Duodenal mucosa (tissue), 2 donors: ENCODE measurements around the gene COL23A1.
A peak's percentile ranks its signal among the peaks of the same experiment; 100 is the strongest.

ENCODE experiments used
- H3K27ac ChIP-seq: one replicate; pipeline ENCODE4 v1.7.0; 2013; ENCODE audit warnings: low read depth, low read length
- H3K27me3 ChIP-seq, 2 donors: one replicate each; pipeline ENCODE4 v1.7.0; 2013; ENCODE audit warnings: low read length in 2 of 2, control low read depth in 1 of 2; ENCODE audit not compliant: insufficient read depth in 2 of 2, control insufficient read depth in 1 of 2
- H3K36me3 ChIP-seq, 2 donors: one replicate each; pipeline ENCODE4 v1.7.0; 2013; ENCODE audit warnings: low read length in 2 of 2, control low read depth in 1 of 2; ENCODE audit not compliant: insufficient read depth in 2 of 2, control insufficient read depth in 1 of 2
- H3K4me1 ChIP-seq, 2 donors: one replicate each; pipeline ENCODE4 v1.7.0; 2013; ENCODE audit warnings: low read length in 2 of 2, control low read depth in 1 of 2; ENCODE audit not compliant: insufficient read depth in 2 of 2, control insufficient read depth in 1 of 2
- H3K4me3 ChIP-seq, 2 donors: one replicate each; pipeline ENCODE4 v1.7.0; 2013; ENCODE audit warnings: low read length in 2 of 2, low read depth in 1 of 2
- H3K9ac ChIP-seq, 2 donors: one replicate each; pipeline ENCODE4 v1.7.0; 2013; ENCODE audit warnings: low read length in 2 of 2, low read depth in 1 of 2
- H3K9me3 ChIP-seq, 2 donors: one replicate each; pipeline ENCODE4 v1.7.0; 2013; ENCODE audit warnings: low read length in 2 of 2, control low read depth in 1 of 2; ENCODE audit not compliant: control insufficient read depth in 1 of 2

Gene COL23A1

DNA sequence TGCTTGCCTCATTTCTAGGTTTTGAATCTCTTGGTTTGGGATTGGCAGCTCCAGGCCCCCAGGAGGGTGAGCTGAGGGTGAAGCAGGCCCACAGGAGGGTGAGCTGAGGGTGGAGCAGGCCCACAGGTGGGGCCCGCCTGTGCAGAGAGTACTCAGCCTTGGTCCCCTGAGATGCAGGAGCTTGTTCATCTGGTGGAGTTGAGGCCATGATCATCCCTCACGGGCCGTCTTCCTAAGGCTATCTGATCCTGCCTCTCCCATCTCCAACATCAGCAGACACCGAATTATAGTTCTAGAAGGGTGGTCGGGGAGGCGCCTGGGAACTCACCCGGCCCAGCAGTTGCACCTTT, 225.9 kb downstream of the COL23A1 start:
- H3K27me3 ChIP-seq: peaks cover 0 to 3% of the 10 kb centered on the region in 2 donors
- no peak overlapping the region for H3K27ac ChIP-seq
- no peaks in the 10 kb centered on the region for H3K9me3 ChIP-seq
- H3K4me3 ChIP-seq: no peak overlapping the region
- H3K4me1 ChIP-seq: no peaks in the 10 kb centered on the region
- H3K36me3 ChIP-seq: no peaks in the 10 kb centered on the region
- H3K9ac ChIP-seq: no peak overlapping the region

DNA sequence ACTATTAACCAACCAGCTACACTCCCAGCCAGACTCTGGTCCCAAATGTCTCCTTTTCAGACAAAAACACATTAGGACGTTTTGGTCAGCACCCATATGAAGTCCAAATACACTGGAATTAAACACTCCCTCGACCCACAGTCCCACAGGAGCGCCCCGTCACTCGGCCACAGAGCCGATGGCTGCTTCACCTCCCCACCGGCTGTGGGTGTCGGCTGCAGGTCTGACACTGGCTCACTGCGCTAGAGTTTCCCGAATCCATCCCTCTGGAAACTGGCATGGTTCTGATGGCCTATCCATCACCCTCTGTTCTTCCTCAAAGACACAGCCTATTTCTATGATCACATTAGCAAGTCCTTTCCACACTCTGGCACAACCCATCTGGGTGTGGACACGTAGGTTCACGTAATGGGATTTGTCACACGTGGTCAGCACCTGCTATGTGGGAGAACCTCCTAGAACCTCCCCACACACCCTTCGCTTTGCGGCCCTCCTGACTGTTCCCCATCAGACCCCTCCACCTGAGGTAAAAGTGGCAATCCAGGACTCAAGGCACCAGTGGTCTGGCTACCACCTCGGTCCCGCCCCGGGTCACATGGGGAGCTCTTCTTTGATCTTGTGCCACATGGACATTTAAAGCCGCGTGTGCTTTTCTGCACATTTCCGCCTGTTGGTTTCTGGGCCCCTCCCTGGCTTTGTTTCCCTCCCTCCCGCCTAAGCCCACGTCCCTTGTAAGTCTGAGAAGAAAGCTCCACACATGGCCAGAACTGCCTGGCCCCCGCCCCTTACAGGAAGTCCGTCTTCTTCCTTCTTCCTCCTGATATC, 226.5 kb downstream of the COL23A1 start:
- Histone ChIP-seq H3K4me1 (no peaks in the 10 kb centered on the region), H3K9ac (no peak overlapping the region), H3K36me3 (no peaks in the 10 kb centered on the region)

DNA sequence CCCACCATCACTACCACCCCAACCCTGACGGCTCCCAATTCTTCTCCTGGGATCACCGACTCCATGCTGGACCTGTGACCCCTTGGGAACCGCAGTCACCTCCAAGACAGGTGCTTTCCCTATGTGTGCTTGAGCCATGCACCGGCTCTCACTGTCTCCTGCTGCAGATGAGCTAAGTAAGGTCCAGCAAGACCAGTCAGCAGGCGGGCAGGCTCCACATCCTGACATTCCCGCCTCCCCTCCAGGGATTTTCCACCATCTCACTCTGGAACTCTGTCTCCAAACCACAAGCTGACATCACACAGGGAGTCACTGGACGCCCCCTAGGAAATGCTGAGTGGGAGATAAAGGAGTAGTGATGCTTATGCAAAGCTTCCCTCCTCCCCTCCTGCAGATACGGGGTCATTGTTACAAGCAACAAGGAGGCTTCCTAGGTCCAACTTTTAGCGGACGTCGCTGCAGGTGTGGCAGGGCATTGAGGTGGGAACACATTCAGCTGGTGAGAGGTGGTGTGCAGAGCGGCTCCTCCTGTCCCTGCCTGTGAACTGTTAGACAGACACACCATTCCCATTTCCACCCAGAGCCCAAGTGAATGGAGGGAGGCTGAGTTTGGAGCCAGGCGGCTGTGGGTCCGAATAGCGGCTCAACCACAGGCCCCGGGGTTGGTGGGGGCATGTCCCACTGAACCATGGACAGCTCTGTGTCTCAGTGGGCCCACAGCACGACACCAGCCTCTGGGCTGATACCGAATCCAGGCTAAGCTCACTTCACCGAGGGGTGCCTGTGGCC, 228.3 kb downstream of the COL23A1 start:
- H3K27ac ChIP-seq: no peak overlapping the region
- H3K9me3 ChIP-seq: no peaks in the 10 kb centered on the region
- peaks cover 0 to 3% of the 10 kb centered on the region in 2 donors for H3K27me3 ChIP-seq
- H3K9ac ChIP-seq: no peak overlapping the region
- no peaks in the 10 kb centered on the region for H3K36me3 ChIP-seq
- H3K4me1 ChIP-seq: peaks cover 0 to 3% of the 10 kb centered on the region in 2 donors
- H3K4me3 ChIP-seq: no peak overlapping the region

More for the DNA sequence above, 226.5 kb downstream of the COL23A1 start:
- H3K27ac ChIP-seq: no peak overlapping the region
- peaks cover 0 to 3% of the 10 kb centered on the region in 2 donors for H3K27me3 ChIP-seq
- no peak overlapping the region for H3K4me3 ChIP-seq
- H3K9me3 ChIP-seq: no peaks in the 10 kb centered on the region

DNA sequence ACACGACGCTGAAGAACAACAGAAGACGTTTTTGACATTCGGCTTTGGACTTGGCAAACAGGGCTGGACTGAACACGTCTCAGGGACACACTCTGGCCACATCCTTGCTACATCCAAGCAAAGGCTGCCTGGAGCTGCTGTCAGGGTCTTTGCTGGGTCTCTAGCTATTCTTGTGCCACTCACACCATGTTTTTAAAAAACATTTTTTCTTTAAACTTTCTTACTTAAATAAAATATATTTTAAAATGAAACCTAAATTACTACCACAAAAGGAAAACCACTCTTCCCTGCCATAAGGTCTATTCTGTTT, 229.3 kb downstream of the COL23A1 start:
- H3K27ac ChIP-seq: no peak overlapping the region
- H3K9ac ChIP-seq: no peak overlapping the region
- H3K36me3 ChIP-seq: no peaks in the 10 kb centered on the region
- peaks cover 0 to 7% of the 10 kb centered on the region in 2 donors for H3K27me3 ChIP-seq
- no peak overlapping the region for H3K4me3 ChIP-seq
- H3K4me1 ChIP-seq: peaks cover 0 to 8% of the 10 kb centered on the region in 2 donors
- no peaks in the 10 kb centered on the region for H3K9me3 ChIP-seq

DNA sequence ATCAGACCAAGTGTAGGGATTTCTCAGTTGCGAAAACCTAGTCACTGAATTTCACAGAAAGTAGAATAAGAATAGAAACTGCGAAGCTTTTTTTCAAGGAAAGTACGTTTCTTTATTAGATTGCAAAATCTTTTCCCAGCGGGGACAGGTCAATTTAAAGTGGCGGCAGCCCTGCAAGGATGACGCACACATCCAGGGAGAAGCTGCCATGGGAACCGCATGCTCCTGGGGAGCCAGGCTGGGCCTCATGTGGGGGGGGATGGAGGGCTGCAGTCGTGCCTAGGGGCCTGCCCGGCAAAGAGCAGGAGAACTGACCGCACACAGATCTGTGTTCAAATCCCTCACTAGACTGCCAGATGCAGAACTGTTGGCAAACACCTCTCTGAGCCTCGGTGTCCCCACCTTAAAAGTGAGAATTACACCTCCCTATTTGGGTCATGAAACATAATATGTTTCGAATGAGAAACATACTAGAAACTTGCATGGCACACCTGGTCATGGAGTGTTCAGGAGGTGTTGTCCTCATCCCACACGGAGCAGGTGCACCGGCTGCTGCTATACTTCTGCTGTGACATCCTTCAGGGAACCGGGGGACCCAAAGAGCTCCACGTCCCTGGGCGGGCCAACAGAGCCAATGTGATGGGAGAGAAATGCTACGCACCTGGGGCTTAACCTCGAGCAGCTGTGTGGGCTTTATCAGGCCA, 229.8 kb downstream of the COL23A1 start:
- Histone ChIP-seq H3K4me1 (peaks cover 0 to 8% of the 10 kb centered on the region in 2 donors), H3K9me3 (no peaks in the 10 kb centered on the region), H3K4me3 (no peak overlapping the region), H3K9ac (no peak overlapping the region), H3K27me3 (peaks cover 0 to 8% of the 10 kb centered on the region in 2 donors), H3K36me3 (no peaks in the 10 kb centered on the region), H3K27ac (no peak overlapping the region)

DNA sequence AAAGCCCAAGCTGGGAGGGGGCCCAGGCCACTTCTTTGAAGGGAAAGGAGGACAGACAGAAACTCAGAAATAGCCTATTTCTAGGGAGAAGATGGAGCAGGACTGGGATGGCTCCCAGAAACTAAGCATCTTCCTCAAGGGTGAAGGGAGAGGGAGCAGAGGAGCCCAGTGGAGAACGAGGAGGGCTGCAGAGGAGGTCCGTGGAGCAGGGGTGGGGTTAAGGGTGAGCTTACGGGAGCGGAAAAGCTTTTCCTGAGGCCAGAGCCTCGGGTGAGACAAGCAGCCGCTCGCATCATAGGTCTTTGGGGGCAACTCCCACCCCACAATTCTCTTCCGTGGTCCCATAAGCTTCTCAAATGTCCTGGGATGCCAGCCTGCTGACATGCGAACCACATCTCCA, 230.5 kb downstream of the COL23A1 start:
- no peaks in the 10 kb centered on the region for H3K36me3 ChIP-seq

DNA sequence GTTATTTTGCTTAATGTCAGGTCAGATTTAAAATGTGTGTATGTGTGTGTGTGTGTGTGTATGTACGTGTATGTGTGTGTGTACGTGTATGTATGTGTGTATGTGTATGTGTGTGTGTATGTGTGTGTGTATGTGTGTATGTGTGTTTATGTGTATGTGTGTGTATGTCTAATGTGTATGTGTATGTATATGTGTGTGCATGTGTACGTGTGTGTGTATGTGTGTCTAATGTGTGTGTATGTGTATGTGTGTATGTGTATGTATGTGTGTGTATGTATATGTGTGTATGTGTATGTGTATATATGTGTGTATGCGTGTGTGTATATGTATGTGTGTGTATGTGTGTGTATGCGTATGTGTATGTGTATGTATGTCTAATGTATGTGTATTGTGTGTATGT, 232.5 kb downstream of the COL23A1 start:
- Histone ChIP-seq H3K4me3 (no peak overlapping the region), H3K4me1 (peaks cover 0 to 8% of the 10 kb centered on the region in 2 donors), H3K9ac (peak overlapping the region in 1 of 2 donors; percentile 2), H3K27me3 (peaks cover 0 to 8% of the 10 kb centered on the region in 2 donors), H3K9me3 (no peaks in the 10 kb centered on the region), H3K36me3 (no peaks in the 10 kb centered on the region), H3K27ac (no peak overlapping the region)

More for the DNA sequence above, 230.5 kb downstream of the COL23A1 start:
- peaks cover 0 to 8% of the 10 kb centered on the region in 2 donors for H3K27me3 ChIP-seq
- peaks cover 0 to 8% of the 10 kb centered on the region in 2 donors for H3K4me1 ChIP-seq
- H3K27ac ChIP-seq: no peak overlapping the region
- no peak overlapping the region for H3K9ac ChIP-seq
- H3K4me3 ChIP-seq: no peak overlapping the region
- H3K9me3 ChIP-seq: no peaks in the 10 kb centered on the region

DNA sequence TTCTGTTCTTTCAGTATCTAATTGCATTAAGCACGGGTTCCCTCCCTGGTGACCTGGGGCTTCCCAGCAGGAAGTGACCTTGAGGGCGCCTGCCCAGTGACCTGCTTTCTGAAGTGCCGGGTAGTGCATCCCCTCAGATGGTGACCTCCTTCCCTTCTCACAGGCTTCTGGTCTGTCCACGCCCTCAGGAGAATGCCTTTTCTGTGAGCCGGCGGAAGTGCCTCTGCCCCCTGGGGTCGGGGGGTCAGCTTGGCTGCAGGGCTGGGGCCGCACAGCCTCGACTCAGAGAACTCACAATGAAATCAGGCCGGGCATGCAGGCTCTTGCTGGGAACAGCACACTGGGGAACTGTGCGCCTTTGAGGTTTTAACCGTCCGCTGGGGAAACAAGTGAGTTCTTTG, 233.1 kb downstream of the COL23A1 start:
- Histone ChIP-seq H3K9ac (no peak overlapping the region), H3K27me3 (peaks cover 0 to 8% of the 10 kb centered on the region in 2 donors), H3K4me3 (peak overlapping the region in 1 of 2 donors; percentile 16), H3K27ac (no peak overlapping the region), H3K9me3 (no peaks in the 10 kb centered on the region), H3K4me1 (peaks cover 0 to 8% of the 10 kb centered on the region in 2 donors), H3K36me3 (no peaks in the 10 kb centered on the region)

DNA sequence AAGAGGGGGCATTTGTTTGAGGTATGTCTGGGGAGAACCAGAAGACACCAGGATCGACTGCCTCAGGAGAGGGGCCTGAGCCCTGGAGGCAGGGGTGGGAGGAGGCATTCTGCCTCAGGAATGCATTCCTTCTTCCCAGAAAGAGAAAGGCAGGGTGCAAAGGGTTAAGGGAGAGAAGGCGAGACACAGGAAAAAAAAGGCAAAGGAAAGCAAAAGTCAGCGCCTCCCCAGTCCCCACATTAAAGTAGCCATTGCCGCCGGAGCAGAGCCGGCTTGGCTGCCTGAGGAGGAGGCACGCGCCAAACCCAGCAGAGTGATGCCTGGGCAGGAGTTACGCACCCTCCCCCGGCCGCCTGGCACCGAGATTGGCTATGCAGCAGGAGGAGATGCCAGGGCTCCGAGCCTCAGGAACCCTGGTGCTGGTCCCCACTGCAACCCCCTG, 233.7 kb downstream of the COL23A1 start:
- peak overlapping the region in 1 of 2 donors; percentile 16 for H3K4me3 ChIP-seq
- no peak overlapping the region for H3K27ac ChIP-seq
- H3K9me3 ChIP-seq: no peaks in the 10 kb centered on the region
- H3K27me3 ChIP-seq: peaks cover 0 to 8% of the 10 kb centered on the region in 2 donors
- peaks cover 0 to 8% of the 10 kb centered on the region in 2 donors for H3K4me1 ChIP-seq
- no peak overlapping the region for H3K9ac ChIP-seq
- no peaks in the 10 kb centered on the region for H3K36me3 ChIP-seq

DNA sequence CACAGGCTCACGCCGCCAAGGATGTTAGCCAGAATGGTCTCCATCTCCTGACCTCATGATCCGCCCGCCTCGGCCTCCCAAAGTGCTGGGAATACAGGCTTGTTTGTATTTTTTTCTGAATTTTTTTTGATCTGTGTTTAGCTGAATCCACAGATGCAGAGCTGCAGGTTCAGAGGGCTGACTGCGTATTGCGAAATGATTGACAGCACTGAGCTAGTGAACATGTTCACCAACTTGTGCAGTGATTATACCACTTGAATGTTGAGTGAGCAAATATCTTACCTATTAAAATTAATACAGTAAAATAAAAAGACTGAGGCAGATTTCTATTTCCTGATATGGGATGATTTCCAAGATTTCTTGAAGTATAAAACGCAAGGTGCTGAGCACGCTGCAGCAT, 234.5 kb downstream of the COL23A1 start:
- H3K36me3 ChIP-seq: no peaks in the 10 kb centered on the region
- no peak overlapping the region for H3K27ac ChIP-seq
- no peak overlapping the region for H3K9ac ChIP-seq
- H3K9me3 ChIP-seq: no peaks in the 10 kb centered on the region
- no peak overlapping the region for H3K4me3 ChIP-seq
- H3K4me1 ChIP-seq: peaks cover 0 to 8% of the 10 kb centered on the region in 2 donors
- H3K27me3 ChIP-seq: peaks cover 0 to 8% of the 10 kb centered on the region in 2 donors
